Fibroblast of mammary gland (primary cell): ENCODE measurements around the gene AMY2B.
"Not testable (repeated sequence)": the region's sequence is repeated elsewhere in the genome, so short reads cannot be mapped to it uniquely, and the experiment has no call there.

Source experiments
- DNase-seq: peaks from one replicate; pipeline ENCODE4 v3.0.0-alpha.2; 2010; ENCODE audit warnings: low read depth
- H3K4me3 ChIP-seq: 2 replicates; pipeline ENCODE4 v1.5.1; 2011; ENCODE audit warnings: low read depth, mild to moderate bottlenecking, low read length, moderate library complexity; ENCODE audit not compliant: control insufficient read depth
- TF ChIP-seq, protein P1 (sequence below): conservative IDR thresholded peaks from 2 replicates; pipeline ENCODE4 v1.5.1; 2011; ENCODE audit warnings: low read depth, low read length, inconsistent platforms; ENCODE audit not compliant: control insufficient read depth, insufficient read depth

The AMY2B gene

DNA sequence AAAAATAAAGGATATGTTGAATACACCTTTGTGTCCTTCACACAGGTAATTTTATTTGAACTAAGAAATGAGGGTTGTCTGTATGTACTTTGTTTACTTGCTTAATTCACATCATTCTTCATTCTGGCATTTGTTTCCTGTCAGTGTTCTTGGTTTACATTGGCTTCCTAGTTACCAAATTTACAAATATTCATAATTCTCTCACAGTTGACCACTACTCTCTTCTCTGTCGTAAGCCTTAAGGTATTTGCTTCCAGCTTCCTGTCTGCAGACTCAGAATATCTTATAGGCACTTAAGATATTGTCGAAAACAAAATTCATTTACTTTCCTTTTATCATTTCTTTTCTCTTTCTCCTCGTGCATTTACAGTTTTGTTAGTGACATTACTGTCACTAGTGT lies 30.0 kb upstream of the AMY2B start:
- no peak overlapping the region for H3K4me3 ChIP-seq
- no peak for DNase-seq

DNA sequence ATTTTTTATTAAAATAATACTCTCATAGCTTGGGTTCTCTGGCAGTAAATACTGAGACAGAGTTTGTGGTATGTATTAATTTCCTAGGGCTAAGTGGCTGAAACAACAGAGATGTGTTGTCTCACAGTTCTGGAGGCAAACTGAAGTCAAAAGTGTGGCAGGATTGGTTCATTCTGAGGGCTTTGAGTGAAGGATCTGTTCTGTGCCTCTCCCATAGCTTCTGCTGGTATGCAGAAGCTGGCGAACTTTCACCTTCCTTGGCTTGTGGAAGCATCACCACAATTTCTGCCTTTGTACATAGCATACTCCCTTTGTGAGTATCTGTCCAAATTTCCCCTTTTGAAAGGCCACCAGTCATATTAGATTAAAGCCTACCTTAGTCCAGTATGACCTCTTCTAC lies 24.9 kb upstream of the AMY2B start:
- no peak overlapping the region for H3K4me3 ChIP-seq
- TF ChIP-seq, protein P1, sequence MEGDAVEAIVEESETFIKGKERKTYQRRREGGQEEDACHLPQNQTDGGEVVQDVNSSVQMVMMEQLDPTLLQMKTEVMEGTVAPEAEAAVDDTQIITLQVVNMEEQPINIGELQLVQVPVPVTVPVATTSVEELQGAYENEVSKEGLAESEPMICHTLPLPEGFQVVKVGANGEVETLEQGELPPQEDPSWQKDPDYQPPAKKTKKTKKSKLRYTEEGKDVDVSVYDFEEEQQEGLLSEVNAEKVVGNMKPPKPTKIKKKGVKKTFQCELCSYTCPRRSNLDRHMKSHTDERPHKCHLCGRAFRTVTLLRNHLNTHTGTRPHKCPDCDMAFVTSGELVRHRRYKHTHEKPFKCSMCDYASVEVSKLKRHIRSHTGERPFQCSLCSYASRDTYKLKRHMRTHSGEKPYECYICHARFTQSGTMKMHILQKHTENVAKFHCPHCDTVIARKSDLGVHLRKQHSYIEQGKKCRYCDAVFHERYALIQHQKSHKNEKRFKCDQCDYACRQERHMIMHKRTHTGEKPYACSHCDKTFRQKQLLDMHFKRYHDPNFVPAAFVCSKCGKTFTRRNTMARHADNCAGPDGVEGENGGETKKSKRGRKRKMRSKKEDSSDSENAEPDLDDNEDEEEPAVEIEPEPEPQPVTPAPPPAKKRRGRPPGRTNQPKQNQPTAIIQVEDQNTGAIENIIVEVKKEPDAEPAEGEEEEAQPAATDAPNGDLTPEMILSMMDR, result no peak
- DNase-seq, result no peak

More for the DNA sequence above, 30.0 kb upstream of the AMY2B start:
- TF ChIP-seq, protein P1, result no peak

DNA sequence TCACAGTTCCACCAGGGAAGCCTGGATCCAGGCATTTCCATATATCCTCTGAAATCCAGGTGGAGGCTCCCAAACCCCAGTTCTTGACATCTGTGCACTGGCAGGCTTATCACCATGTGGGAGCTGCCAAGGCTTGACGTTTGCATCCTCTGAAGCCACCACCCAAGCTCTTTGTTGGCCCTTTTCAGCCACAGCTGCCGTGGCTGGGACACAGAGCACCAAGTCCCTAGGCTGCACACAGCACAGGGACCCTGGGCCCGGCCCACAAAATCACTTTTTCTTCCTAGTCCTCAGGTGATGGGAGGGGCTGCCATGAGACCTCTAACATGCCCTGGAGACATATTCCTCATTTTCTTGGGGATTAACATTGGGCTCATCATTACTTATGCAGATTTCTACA lies 23.5 kb upstream of the AMY2B start:
- TF ChIP-seq, protein P1, result no peak
- no peak for DNase-seq
- no peak overlapping the region for H3K4me3 ChIP-seq

DNA sequence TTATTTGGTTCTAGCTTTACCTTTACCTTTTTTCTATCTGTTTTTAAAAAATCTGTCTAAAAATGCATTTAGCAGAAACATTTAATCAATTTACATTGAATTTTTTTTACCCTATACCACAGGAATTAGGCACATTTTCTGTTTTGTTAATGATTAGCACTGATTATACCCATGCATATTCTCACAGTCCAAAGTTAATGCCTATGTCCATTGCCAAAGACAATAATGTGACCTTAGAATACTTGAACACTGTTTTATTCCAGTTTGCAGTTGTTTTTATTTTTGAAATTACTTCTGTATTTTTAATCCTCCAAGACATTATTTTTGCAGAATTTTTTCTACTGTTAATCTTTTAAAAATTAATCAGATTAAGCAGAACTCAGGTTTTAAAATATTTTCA lies 11.0 kb upstream of the AMY2B start:
- TF ChIP-seq, protein P1, result no peak
- no peak for DNase-seq
- no peak overlapping the region for H3K4me3 ChIP-seq

DNA sequence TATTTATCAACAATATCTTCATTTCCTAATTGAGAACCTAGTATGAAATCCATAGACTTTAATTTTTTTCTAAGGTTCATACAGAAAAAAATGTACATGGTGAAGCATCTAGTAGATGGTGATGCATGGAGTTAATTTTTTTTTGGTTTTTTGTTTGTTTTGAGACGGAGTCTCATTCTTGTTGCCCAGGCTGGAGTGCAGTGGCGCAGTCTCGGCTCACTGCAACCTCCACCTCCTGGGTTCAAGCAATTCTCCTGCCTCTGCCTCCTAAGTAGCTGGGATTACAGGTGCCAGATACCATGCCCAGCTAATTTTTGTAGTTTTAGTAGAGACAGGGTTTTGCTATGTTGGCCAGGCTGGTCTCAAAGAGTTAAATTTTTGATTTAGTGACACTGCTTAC lies 10.3 kb upstream of the AMY2B start:
- not testable (repeated sequence) for DNase-seq, H3K4me3 ChIP-seq

DNA sequence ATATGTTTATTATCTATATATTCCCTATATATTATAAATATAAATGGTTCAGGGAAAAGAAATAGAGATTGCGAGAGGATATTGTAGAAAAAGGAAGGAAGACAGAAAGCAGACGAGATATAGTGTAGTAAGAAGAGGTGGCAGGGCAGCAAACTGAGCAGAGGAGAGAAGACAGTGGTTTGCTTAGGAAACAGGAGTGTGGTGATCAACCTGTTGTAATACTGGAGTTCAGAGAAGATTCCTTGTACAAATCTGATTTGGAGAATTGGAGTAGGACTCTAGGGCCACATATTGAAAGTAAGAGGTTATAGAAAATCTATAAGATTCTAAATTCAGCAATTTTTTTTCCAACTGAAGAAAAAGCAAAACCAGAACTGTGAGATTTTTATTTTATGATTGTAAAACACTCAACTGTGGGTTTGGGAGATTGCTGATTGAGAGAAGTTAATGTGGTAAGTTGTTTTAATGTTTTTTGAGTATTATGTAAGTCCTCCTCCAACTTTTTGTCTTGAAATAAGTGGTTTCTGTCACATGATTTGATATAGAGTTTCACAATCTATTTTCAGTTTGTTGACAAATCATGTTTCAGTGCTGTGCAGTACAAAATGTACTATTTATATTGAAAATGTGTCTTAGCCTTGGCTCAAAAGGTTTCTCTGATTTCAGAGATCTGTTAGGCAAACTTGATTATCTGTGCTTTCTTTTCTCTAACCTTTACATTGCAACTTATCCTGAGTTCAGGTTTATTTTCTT lies 9.6 kb upstream of the AMY2B start:
- DNase-seq, result peak; percentile 59
- TF ChIP-seq, protein P1, result no peak
- H3K4me3 ChIP-seq, result no peak overlapping the region

DNA sequence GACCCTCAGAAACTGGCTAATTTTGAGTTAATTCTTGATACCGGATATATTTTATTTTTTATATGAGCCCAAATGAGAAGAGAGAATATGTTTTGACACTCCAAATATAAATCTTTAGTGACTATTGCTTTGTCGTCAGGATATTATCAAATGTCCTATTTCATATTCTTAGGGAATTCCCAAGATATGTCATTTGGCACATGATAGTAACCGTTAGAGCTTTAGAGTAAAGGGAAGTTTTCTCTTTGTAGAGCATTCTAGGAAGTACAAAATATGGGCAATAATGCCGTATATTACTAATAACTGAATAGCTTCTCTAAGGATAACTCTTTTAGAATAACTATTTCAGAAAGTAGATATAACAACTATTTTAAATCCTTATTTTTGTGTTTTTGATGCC lies 8.3 kb upstream of the AMY2B start:
- TF ChIP-seq, protein P1, result no peak
- no peak overlapping the region for H3K4me3 ChIP-seq
- DNase-seq, result no peak
